ENCODE measurements around the gene CCDC190. TPM values are rescaled to one million over a fixed set of nuclear protein-coding genes. Genes with fewer than 3 reads are reported as not detected.

Gene CCDC190
- total and polyA plus RNA-seq, 2 of the 8 experiments (the other 6 are each of a cell fraction or from before 2014, with no cell fraction given) = not detected

GRCh38 chr1:162838863-162839262, 22.1 kb downstream of the CCDC190 start:
- no peak overlapping the region for H3K56ac ChIP-seq (replicated peaks; ENCODE audit: insufficient read length, low read depth, low read length)
- no peaks in the 10 kb centered on the region for H3K79me1 ChIP-seq (ENCODE audit: low read depth, low read length)
- H3K18ac ChIP-seq (ENCODE audit: extremely low read depth, low read length) = no peak overlapping the region
- H4K91ac ChIP-seq (replicated peaks; ENCODE audit: insufficient read length, low read length) = no peak overlapping the region
- no peak overlapping the region for H4K5ac ChIP-seq (ENCODE audit: insufficient read length, low read depth, low read length)
- no peak overlapping the region for H2BK15ac ChIP-seq (ENCODE audit: low read length)
- H3K14ac ChIP-seq (ENCODE audit: insufficient read length) = no peak overlapping the region
- no peak overlapping the region for H3K4me3 ChIP-seq (ENCODE audit: extremely low read depth in 1 of 4, insufficient read depth in 2 of 4, low read depth in 3 of 4, low read length in 4 of 4)
- H3K36me3 ChIP-seq (ENCODE audit: control insufficient read depth in 2 of 4, insufficient read depth in 4 of 4, low read length in 3 of 4) = no peaks in the 10 kb centered on the region
- peaks cover 9 to 13% of the 10 kb centered on the region in 2 experiments; a peak in 2 of 4 replicates for H3K9me3 ChIP-seq (ENCODE audit: insufficient read depth in 2 of 2, low read depth in 1 of 2, low read length in 1 of 2)
- no peak overlapping the region for H2BK12ac ChIP-seq (ENCODE audit: low read depth, low read length)
- DNase-seq (ENCODE audit: low read depth in 1 of 2, low spot score in 2 of 2) (no peak), FAIRE-seq (no peak)
- H4K20me1 ChIP-seq (replicated peaks in 1 of 2; ENCODE audit: control insufficient read depth in 1 of 2, insufficient read depth in 2 of 2, low read length in 2 of 2) = no peaks in the 10 kb centered on the region
- H3K4me2 ChIP-seq (ENCODE audit: insufficient read depth in 1 of 2, low read depth in 2 of 2, low read length in 2 of 2) = no peak overlapping the region
- H3K4me1 ChIP-seq (replicated peaks in 1 of 4; ENCODE audit: control insufficient read depth in 3 of 4, insufficient read depth in 4 of 4, low read length in 3 of 4) = no peaks in the 10 kb centered on the region
- no peak overlapping the region for H2AK5ac ChIP-seq (ENCODE audit: low read depth, low read length)
- no peaks in the 10 kb centered on the region for H3K23me2 ChIP-seq (ENCODE audit: low read depth, low read length)
- no peak overlapping the region for H3K27ac ChIP-seq (ENCODE audit: low read depth, low read length)
- POLR2A ChIA-PET (ENCODE audit: partially characterized antibody) = no interaction called here
- H2BK120ac ChIP-seq (replicated peaks; ENCODE audit: low read depth, low read length) = no peak overlapping the region
- no peak overlapping the region for H3K23ac ChIP-seq (ENCODE audit: insufficient read length)
- H3K27me3 ChIP-seq (replicated peaks in 1 of 4; ENCODE audit: control insufficient read depth in 3 of 4, extremely low read depth in 1 of 4, insufficient read depth in 3 of 4, low read length in 3 of 4) = no peaks in the 10 kb centered on the region
- no peak overlapping the region for H2AFZ ChIP-seq (ENCODE audit: low read length)
- no peak overlapping the region for H2BK5ac ChIP-seq (ENCODE audit: low read depth, low read length)
- H3K9ac ChIP-seq (replicated peaks in 1 of 4; ENCODE audit: extremely low read depth in 1 of 4, low read depth in 3 of 4, low read length in 3 of 4) = no peak overlapping the region
- H3K79me2 ChIP-seq (ENCODE audit: control insufficient read depth in 1 of 2, insufficient read depth in 2 of 2, low read length in 2 of 2) = no peaks in the 10 kb centered on the region
- no peak overlapping the region for H2BK20ac ChIP-seq (ENCODE audit: low read length)
- no peak overlapping the region for H3K4ac ChIP-seq (replicated peaks; ENCODE audit: insufficient read length, low read depth, low read length)
- CTCF ChIA-PET (ENCODE audit: partially characterized antibody) = no interaction called here
- 84% methylated on average over 4 of the region's 4 CpGs; no CpG with 5 or more reads in 1 of the 2 experiments for WGBS, 2 experiments (ENCODE audit: extremely low coverage in 1 of 2, insufficient coverage in 1 of 2, insufficient read length in 1 of 2, insufficient replicate concordance in 2 of 2, low coverage in 1 of 2, low lambda C conversion rate in 2 of 2, missing lambda C conversion rate in 1 of 2)
- no peak overlapping the region for H4K8ac ChIP-seq (ENCODE audit: extremely low read depth, insufficient read depth, low read length)
- TF ChIP-seq RXRA (IDR thresholded peaks at IDR 0.05; ENCODE audit: insufficient read depth, low read depth, low read length) = no peak
- TF ChIP-seq CBX5 (IDR thresholded peaks at IDR 0.05; ENCODE audit: low read depth, low read length) = no peak
- TF ChIP-seq KDM1A (IDR thresholded peaks at IDR 0.05; ENCODE audit: borderline replicate concordance, low read length) = no peak
- no peak for TF ChIP-seq SRF (IDR thresholded peaks at IDR 0.05; ENCODE audit: low read depth, low read length)
